Endothelial cell of umbilical vein (primary cell): ENCODE data around the gene CPNE5. TPM values are rescaled to one million over a fixed set of nuclear protein-coding genes. Genes with fewer than 3 reads are reported as not detected.

Experiments used
- BruUV-seq: library from RNA; stranded (reverse); fragments of 400-500 nt; replicated peaks from 2 replicates; lab custom pipeline; 2021; lab: Mats Ljungman, UMichigan
- CTCF ChIA-PET: fragments of 300-600, 350-600 bp; sonication (Branson Sonifier 250); formaldehyde crosslinking; loops from one replicate; lab custom pipeline; 2021; ENCODE audit warnings: antibody characterized with exemption, inconsistent platforms; lab: Charles Lee
- POLR2A ChIA-PET: fragments of 300-600, 350-600 bp; sonication (Branson Sonifier 250); formaldehyde crosslinking; loops from one replicate; lab custom pipeline; 2021; ENCODE audit warnings: antibody characterized with exemption, inconsistent platforms; lab: Charles Lee
- DNase-seq: peaks from one replicate; pipeline ENCODE4 v3.0.0-alpha.2; 2011; ENCODE audit warnings: low read depth, low spot score
- FAIRE-seq: peaks from 2 replicates; lab custom pipeline; 2011; peaks lifted over from hg19 to GRCh38; lab: Jason Lieb, UNC
- H2AFZ ChIP-seq: 2 replicates; pipeline ENCODE4 v1.6.0; 2012; ENCODE audit warnings: low read depth, low read length, control low read depth, inconsistent platforms
- H3K27ac ChIP-seq: 2 replicates; pipeline ENCODE4 v1.5.1; 2011; ENCODE audit warnings: low read depth, mild to moderate bottlenecking, control low read depth, low read length, moderate library complexity; ENCODE audit not compliant: insufficient read depth
- H3K27me3 ChIP-seq, 2 experiments: 2 replicates each; pipeline versions ENCODE4 v1.6.0 to v1.6.1; 2011; ENCODE audit warnings: low read length in 2 of 2, mixed read lengths in 1 of 2; ENCODE audit not compliant: control insufficient read depth in 2 of 2, insufficient read depth in 2 of 2
- H3K36me3 ChIP-seq, 2 experiments: 2 replicates in 1 of 2; 3 replicates in 1 of 2; pipeline ENCODE4 v1.5.1; 2011; ENCODE audit warnings: low read length in 2 of 2, mild to moderate bottlenecking in 1 of 2, moderate library complexity in 1 of 2; ENCODE audit not compliant: control insufficient read depth in 2 of 2, insufficient read depth in 2 of 2; ENCODE audit errors: extremely low read depth in 1 of 2
- H3K4me1 ChIP-seq: 3 replicates; pipeline ENCODE4 v1.5.1; 2011; ENCODE audit warnings: mild to moderate bottlenecking, low read length; ENCODE audit not compliant: control insufficient read depth, insufficient read depth; ENCODE audit errors: extremely low read depth
- H3K4me2 ChIP-seq: 2 replicates; pipeline ENCODE4 v1.6.1; 2011; ENCODE audit warnings: low read length, control low read depth, mixed read lengths; ENCODE audit not compliant: insufficient read depth
- H3K4me3 ChIP-seq, 3 experiments: fragments of 200-600 bp in 1 of 3; sonication (generic), shearing (Covaris generic) in 1 of 3; replicated peaks in 1 of 3; 2 replicates each; pipeline ENCODE4 v1.5.1; 2011 to 2016; ENCODE audit warnings: control low read depth in 3 of 3, low read length in 3 of 3, mild to moderate bottlenecking in 2 of 3, inconsistent platforms in 1 of 3, low read depth in 1 of 3, moderate library complexity in 1 of 3; ENCODE audit not compliant: insufficient read depth in 1 of 3
- H3K79me2 ChIP-seq: 2 replicates; pipeline ENCODE4 v1.6.0; 2012; ENCODE audit warnings: low read length, inconsistent platforms; ENCODE audit not compliant: control insufficient read depth, insufficient read depth
- H3K9ac ChIP-seq: replicated peaks from 2 replicates; pipeline ENCODE3; 2011; ENCODE audit warnings: low read length, control low read depth; ENCODE audit not compliant: insufficient read depth; ENCODE audit errors: extremely low read depth
- H3K9me1 ChIP-seq: replicated peaks from 3 replicates; pipeline ENCODE4 v1.6.0; 2011; ENCODE audit warnings: mild to moderate bottlenecking, low read length; ENCODE audit not compliant: control insufficient read depth, insufficient read depth; ENCODE audit errors: extremely low read depth
- H3K9me3 ChIP-seq: replicated peaks from 2 replicates; pipeline ENCODE4 v1.5.1; 2012; ENCODE audit warnings: low read length, inconsistent platforms; ENCODE audit not compliant: control insufficient read depth, insufficient read depth
- H4K20me1 ChIP-seq: replicated peaks from 2 replicates; pipeline ENCODE3; 2011; ENCODE audit warnings: mild to moderate bottlenecking, low read length; ENCODE audit not compliant: control insufficient read depth, insufficient read depth; ENCODE audit errors: extremely low read depth
- EZH2 ChIP-seq: IDR thresholded peaks from 2 replicates; pipeline ENCODE4 v1.6.1; 2012; ENCODE audit warnings: borderline replicate concordance, low read depth, mild to moderate bottlenecking, moderate library complexity, low read length, inconsistent platforms; ENCODE audit not compliant: severe bottlenecking
- FOS ChIP-seq: IDR thresholded peaks from 2 replicates; pipeline ENCODE4 v1.6.1; 2011; ENCODE audit warnings: mild to moderate bottlenecking, low read length, moderate library complexity, borderline replicate concordance; ENCODE audit not compliant: insufficient read depth
- GATA2 ChIP-seq: IDR thresholded peaks from 2 replicates; pipeline ENCODE4 v1.7.0; 2011; ENCODE audit warnings: low read depth, mild to moderate bottlenecking, moderate library complexity, mixed read lengths, low read length; ENCODE audit not compliant: insufficient read length, insufficient read depth
- JUN ChIP-seq: IDR thresholded peaks from 2 replicates; pipeline ENCODE4 v1.6.1; 2011; ENCODE audit warnings: borderline replicate concordance, low read depth; ENCODE audit not compliant: insufficient read length, insufficient read depth
- MAX ChIP-seq: IDR thresholded peaks from 2 replicates; pipeline ENCODE4 v1.6.1; 2011; ENCODE audit not compliant: insufficient read depth, insufficient read length
- MYC ChIP-seq: IDR thresholded peaks from one replicate; pipeline ENCODE4 v1.6.1; 2011; ENCODE audit warnings: mild to moderate bottlenecking, low read depth, low read length
- POLR2A ChIP-seq: IDR thresholded peaks from 2 replicates; pipeline ENCODE4 v1.6.1; 2012; ENCODE audit warnings: low read depth, mild to moderate bottlenecking, control low read depth, low read length
- POLR2AphosphoS5 ChIP-seq: IDR thresholded peaks from 2 replicates; pipeline ENCODE4 v1.6.1; 2012; ENCODE audit warnings: low read depth, mild to moderate bottlenecking, control low read depth, low read length, moderate library complexity; ENCODE audit not compliant: insufficient read depth
- dilution Hi-C: fragments of 300-500 bp; cut with MboI; formaldehyde crosslinking; loops from one replicate; pipeline ENCODE4 v1.15.0; 2019; ENCODE audit warnings: low sequenced_read_pairs; ENCODE audit not compliant: extremely low pct_ligation_motif_present
- intact Hi-C: fragments of 100-400 bp; cut with micrococcal nuclease; formaldehyde crosslinking; loops from one replicate; pipeline ENCODE4 v1.10.0; 2022
- polyA plus RNA-seq, 4 experiments: library from polyadenylated mRNA; depleted of rRNA in 3 of 4; stranded (reverse) in 3 of 4; unstranded in 1 of 4; fragments of >200 nt; gene quantifications; 2 replicates each; pipeline versions ENCODE4 v1.2.1 to v1.2.3, GENCODE V29; 2011 to 2012; ENCODE audit warnings: missing spikeins in 1 of 4
- total RNA-seq: library from RNA; stranded (reverse); gene quantifications from 2 replicates; pipeline ENCODE4 v1.2.3, GENCODE V29; 2021
- TF ChIP-seq, protein P1 (sequence below), 2 donors: IDR thresholded peaks; 1 replicate in 1 of 2; 2 replicates in 1 of 2; pipeline ENCODE4 v1.5.1; 2011; ENCODE audit warnings: low read length in 2 of 2, mild to moderate bottlenecking in 2 of 2, moderate library complexity in 2 of 2, control low read depth in 1 of 2, inconsistent platforms in 1 of 2, low read depth in 1 of 2; ENCODE audit not compliant: insufficient read depth in 1 of 2; ENCODE audit errors: extremely low read depth in 1 of 2

Gene CPNE5
- total and polyA plus RNA-seq, 2 donors (not counting 3 experiments of a cell fraction or from before 2014, with no cell fraction given), result 18.8 to 49.4 TPM

- Histone ChIP-seq H2AFZ (no peak overlapping the region), H3K4me2 (no peak overlapping the region), H4K20me1 (no peaks in the 10 kb centered on the region), H3K27ac (no peak overlapping the region), H3K36me3 (peaks cover 2 to 31% of the 10 kb centered on the region in 2 experiments), H3K79me2 (no peaks in the 10 kb centered on the region), H3K9ac (no peak overlapping the region), H3K4me3 (no peak overlapping the region), H3K9me1 (no peaks in the 10 kb centered on the region), H3K9me3 (no peaks in the 10 kb centered on the region), H3K27me3 (no peaks in the 10 kb centered on the region), H3K4me1 (peaks cover 5% of the 10 kb centered on the region)
- ChIA-PET POLR2A (no interaction called here), CTCF (interaction anchor here (1.0 kb wide), 1 partner anchor 51 kb away, joined by 5 read pairs; no protein-coding TSS in a partner anchor)
- intact Hi-C loops (no loop called here), dilution Hi-C loops (no loop called here)
- FAIRE-seq (no peak), DNase-seq (no peak)
- no TSS peak for BruUV-seq
- TF ChIP-seq JUN, result no peak
- TF ChIP-seq EZH2, result no peak
- no peak for TF ChIP-seq FOS
- TF ChIP-seq, protein P1, sequence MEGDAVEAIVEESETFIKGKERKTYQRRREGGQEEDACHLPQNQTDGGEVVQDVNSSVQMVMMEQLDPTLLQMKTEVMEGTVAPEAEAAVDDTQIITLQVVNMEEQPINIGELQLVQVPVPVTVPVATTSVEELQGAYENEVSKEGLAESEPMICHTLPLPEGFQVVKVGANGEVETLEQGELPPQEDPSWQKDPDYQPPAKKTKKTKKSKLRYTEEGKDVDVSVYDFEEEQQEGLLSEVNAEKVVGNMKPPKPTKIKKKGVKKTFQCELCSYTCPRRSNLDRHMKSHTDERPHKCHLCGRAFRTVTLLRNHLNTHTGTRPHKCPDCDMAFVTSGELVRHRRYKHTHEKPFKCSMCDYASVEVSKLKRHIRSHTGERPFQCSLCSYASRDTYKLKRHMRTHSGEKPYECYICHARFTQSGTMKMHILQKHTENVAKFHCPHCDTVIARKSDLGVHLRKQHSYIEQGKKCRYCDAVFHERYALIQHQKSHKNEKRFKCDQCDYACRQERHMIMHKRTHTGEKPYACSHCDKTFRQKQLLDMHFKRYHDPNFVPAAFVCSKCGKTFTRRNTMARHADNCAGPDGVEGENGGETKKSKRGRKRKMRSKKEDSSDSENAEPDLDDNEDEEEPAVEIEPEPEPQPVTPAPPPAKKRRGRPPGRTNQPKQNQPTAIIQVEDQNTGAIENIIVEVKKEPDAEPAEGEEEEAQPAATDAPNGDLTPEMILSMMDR (IDR thresholded peaks at IDR 0.05; ENCODE audit: extremely low read depth in 1 of 2, insufficient read depth in 1 of 2, low read depth in 1 of 2, low read length in 2 of 2), result no peak
- no peak for TF ChIP-seq POLR2A
- no peak for TF ChIP-seq MAX
- no peak for TF ChIP-seq GATA2
- no peak for TF ChIP-seq POLR2AphosphoS5
- no peak for TF ChIP-seq MYC
Observed at GRCh38 chr6:36800223-36801076, 38.8 kb downstream of the CPNE5 start.
